NCI-H524 treated with DMSO at 0.1 percent for 48 hours (cell line): ENCODE data around the gene BCKDHA.
"Not testable (repeated sequence)": the region's sequence is repeated elsewhere in the genome, so short reads cannot be mapped to it uniquely, and the experiment has no call there.

ENCODE experiments used
- DNase-seq: peaks from one replicate; lab custom pipeline; 2025; lab: John Stamatoyannopoulos, UW

The BCKDHA gene

GRCh38 chr19:41426116-41426841 is 28.7 kb downstream of the BCKDHA start:
- no peak for DNase-seq

- DNase-seq, result no peak
Observed at GRCh38 chr19:41426952-41427646, 29.5 kb downstream of the BCKDHA start, which contains the start of gene B3GNT8. TSS of gene B3GNT8 (minus strand) at chr19:41427374. CDS start at chr19:41426778, 596 bp downstream.

GRCh38 chr19:41427647-41428480 is 30.2 kb downstream of the BCKDHA start:
- no peak for DNase-seq

GRCh38 chr19:41428481-41428859 is 30.9 kb downstream of the BCKDHA start:
- no peak for DNase-seq

GRCh38 chr19:41430922-41431321 is 33.3 kb downstream of the BCKDHA start:
- no peak for DNase-seq

GRCh38 chr19:41431426-41432386 is 34.1 kb downstream of the BCKDHA start:
- DNase-seq, result no peak

GRCh38 chr19:41433171-41433570 is 35.6 kb downstream of the BCKDHA start:
- DNase-seq, result no peak

- DNase-seq, result no peak
Observed at GRCh38 chr19:41434450-41434849, 36.8 kb downstream of the BCKDHA start.

GRCh38 chr19:41435376-41435775 is 37.8 kb downstream of the BCKDHA start:
- DNase-seq, result not testable (repeated sequence)

- DNase-seq, result no peak
Observed at GRCh38 chr19:41435936-41436673, 38.5 kb downstream of the BCKDHA start.

- DNase-seq, result no peak
Observed at GRCh38 chr19:41436674-41436951, 39.0 kb downstream of the BCKDHA start.

GRCh38 chr19:41437944-41438574 is 40.4 kb downstream of the BCKDHA start:
- no peak for DNase-seq

- DNase-seq, result peak; percentile 97
Observed at GRCh38 chr19:41439441-41440222, 42.0 kb downstream of the BCKDHA start, which contains the start of gene DMAC2. TSS of gene DMAC2 (minus strand) at chr19:41439912. CDS start at chr19:41439899, 13 bp downstream.

GRCh38 chr19:41441321-41441945 is 43.8 kb downstream of the BCKDHA start:
- DNase-seq, result no peak

GRCh38 chr19:41442473-41443355 is 45.1 kb downstream of the BCKDHA start, which contains the start of gene ERICH4:
TSS of gene ERICH4 (plus strand) at chr19:41443156. CDS start at chr19:41443170, 14 bp downstream.
- DNase-seq, result no peak

GRCh38 chr19:41443813-41444455 is 46.3 kb downstream of the BCKDHA start:
- DNase-seq, result no peak

- DNase-seq, result no peak
Observed at GRCh38 chr19:41445575-41445974, 48.0 kb downstream of the BCKDHA start.
